ENCODE measurements around the gene ZIC1.

The ZIC1 gene

DNA sequence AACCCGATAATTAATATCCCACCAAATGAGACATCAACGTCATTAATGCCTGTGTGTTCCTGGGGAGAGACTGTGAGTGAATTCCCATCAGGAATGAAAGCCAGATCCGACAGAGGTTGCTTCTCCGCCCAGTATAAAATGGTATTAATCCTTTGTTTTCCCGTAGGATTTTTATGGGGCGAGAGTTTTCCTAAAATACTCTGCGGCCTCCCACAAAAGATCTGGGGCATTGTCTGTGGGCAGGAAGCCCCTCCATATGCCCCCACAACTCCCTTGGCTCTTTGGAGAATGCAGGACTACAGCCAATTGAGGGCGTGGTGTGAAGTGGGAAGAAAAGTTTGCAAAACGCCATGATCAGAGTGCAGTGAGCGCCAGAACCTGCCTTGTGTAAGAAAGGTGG is 29.5 kb upstream of the ZIC1 start:
- H3K4me3 ChIP-seq (ENCODE audit: control insufficient read depth, low read depth, low read length) = no peak overlapping the region
- DNase-seq (ENCODE audit: low read depth) = no peak
- TF ChIP-seq, protein P1, sequence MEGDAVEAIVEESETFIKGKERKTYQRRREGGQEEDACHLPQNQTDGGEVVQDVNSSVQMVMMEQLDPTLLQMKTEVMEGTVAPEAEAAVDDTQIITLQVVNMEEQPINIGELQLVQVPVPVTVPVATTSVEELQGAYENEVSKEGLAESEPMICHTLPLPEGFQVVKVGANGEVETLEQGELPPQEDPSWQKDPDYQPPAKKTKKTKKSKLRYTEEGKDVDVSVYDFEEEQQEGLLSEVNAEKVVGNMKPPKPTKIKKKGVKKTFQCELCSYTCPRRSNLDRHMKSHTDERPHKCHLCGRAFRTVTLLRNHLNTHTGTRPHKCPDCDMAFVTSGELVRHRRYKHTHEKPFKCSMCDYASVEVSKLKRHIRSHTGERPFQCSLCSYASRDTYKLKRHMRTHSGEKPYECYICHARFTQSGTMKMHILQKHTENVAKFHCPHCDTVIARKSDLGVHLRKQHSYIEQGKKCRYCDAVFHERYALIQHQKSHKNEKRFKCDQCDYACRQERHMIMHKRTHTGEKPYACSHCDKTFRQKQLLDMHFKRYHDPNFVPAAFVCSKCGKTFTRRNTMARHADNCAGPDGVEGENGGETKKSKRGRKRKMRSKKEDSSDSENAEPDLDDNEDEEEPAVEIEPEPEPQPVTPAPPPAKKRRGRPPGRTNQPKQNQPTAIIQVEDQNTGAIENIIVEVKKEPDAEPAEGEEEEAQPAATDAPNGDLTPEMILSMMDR (IDR thresholded peaks at IDR 0.05; ENCODE audit: control insufficient read depth, insufficient read depth, low read depth, low read length, missing control alignments) = no peak

DNA sequence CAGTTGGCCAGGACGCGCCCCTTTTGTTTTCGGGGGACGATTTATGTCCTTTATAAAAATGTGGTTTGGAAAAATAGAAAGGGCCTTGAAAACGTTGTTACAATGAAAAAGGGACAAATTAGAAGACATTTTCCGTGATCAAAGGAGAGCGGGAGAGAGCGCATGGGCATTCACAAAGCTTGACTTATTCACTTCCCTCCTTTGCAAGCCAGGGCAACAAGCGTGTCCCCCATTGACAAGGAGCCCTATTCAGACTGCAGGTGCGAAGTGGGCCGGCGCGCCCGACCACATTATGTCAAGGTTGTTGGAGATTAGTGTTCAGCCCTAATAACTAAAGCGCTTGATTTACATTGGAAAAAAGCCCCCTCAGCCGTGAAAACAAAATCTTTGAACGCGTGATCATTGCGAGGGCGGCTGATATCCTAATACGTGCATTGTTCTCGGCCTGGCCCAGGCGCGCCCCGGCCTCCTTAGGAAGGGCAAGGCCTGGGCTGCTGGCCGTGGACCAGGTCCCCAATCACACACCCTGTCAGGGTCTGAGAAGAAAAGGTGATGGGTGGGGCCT is 28.7 kb upstream of the ZIC1 start:
- DNase-seq (ENCODE audit: low read depth) = no peak
- H3K4me3 ChIP-seq (ENCODE audit: control insufficient read depth, low read depth, low read length) = no peak overlapping the region
- TF ChIP-seq, protein P1 (IDR thresholded peaks at IDR 0.05; ENCODE audit: control insufficient read depth, insufficient read depth, low read depth, low read length, missing control alignments) = no peak

DNA sequence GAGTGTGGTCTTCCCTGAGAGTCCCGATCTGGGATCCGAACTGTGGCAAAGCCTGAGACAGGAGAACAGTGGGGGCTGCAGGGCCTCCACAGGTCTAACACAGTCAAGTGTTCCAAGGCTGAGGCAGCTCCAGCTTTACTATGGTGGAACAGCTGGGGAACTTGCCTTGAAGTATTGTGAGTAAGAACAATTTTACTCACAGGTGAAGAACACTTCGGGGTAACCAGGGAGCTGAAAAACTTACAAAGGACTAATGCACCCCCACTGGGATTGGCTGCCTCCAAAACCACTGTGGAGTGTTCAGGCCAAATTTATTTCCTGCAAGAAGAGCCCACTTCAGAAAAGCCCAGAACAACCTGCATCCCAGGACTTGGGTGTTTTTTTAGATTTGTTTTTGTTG is 28.2 kb upstream of the ZIC1 start:
- no peak overlapping the region for H3K4me3 ChIP-seq (ENCODE audit: control insufficient read depth, low read depth, low read length)
- TF ChIP-seq, protein P1 (IDR thresholded peaks at IDR 0.05; ENCODE audit: control insufficient read depth, insufficient read depth, low read depth, low read length, missing control alignments) = no peak
- no peak for DNase-seq (ENCODE audit: low read depth)

DNA sequence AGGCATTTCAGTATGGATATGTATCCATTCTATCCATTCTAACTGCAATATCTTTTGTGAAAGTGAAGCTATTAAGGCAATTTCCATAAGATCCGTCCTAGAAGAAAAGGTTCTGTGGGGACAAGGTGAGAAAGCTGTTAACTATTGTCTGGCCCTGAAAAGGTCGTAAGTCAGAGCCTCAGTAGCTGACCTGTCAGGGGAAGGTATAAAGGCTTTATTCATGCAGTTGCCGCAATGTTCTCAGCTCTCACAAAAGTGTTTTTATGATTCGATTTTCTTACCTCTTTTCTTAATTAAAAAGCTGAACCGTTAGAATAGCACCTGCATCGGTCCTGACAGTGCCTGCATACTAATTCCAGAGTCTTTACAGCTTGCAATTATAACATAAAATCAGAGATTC is 27.6 kb upstream of the ZIC1 start:
- TF ChIP-seq, protein P1 (IDR thresholded peaks at IDR 0.05; ENCODE audit: control insufficient read depth, insufficient read depth, low read depth, low read length, missing control alignments) = no peak
- no peak overlapping the region for H3K4me3 ChIP-seq (ENCODE audit: control insufficient read depth, low read depth, low read length)
- DNase-seq (ENCODE audit: low read depth) = no peak

DNA sequence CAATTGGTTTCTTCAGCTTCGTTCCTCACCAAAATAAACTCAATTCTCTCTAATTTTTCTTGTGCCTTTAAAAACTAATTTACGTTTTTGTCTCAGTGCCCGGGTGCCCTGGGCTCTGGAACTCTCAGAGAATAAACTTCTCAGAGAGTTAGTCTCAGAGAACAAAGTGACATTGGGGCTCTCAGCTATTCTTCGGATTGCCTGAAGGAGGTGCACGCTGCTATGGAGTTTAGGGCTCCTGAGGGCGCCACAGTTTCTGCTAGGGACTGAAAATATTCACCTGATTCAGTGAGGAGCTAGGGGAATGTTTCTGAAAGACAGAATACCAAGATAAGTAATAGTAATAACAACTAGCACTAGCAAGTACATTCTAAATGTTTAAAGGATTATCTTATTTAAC is 25.5 kb upstream of the ZIC1 start:
- TF ChIP-seq, protein P1 (IDR thresholded peaks at IDR 0.05; ENCODE audit: control insufficient read depth, insufficient read depth, low read depth, low read length, missing control alignments) = peak; percentile 47
- no peak for DNase-seq (ENCODE audit: low read depth)

DNA sequence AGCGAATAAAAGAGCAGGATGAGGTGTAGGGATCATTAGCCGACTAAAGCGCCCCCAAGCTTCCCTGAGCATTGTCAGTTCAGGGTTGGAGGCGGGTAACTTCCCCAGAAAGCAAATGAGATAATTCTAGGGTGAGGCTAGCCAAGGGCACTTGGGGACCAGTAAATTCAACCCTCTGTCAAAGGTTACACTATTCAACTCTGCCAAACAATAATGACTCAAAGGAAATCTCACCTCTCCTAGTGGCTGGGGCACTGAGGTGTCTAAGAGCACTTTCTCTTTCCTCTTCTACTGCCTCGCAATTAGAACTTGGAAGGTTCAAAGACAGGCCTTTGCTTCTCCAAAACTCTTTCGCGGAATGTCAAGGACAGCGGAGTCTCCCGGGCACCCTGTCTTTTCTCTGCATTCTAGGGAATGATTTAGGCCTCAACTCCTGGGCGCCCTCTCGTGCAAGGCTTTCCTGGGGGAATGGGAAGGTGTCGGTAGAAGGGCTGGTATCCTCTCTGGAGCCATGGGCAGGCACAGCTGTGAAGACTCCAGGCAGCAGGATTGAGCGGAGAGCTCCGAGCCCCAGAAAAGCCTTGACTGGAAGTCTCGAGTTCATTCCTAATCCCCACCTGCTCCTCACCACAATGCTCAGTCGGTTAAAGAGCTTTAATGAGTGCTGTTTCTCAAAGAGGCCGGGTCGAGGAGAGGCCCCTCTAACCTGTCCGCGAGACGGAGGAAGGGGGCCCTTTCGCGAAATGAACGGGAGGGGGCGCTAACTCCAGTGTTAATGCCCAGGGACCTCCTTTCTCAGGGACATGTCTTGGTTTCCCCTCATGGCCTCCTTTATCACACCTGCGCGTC is 24.7 kb upstream of the ZIC1 start:
- H3K4me3 ChIP-seq (ENCODE audit: control insufficient read depth, low read depth, low read length) = no peak overlapping the region
- TF ChIP-seq, protein P1 (IDR thresholded peaks at IDR 0.05; ENCODE audit: control insufficient read depth, insufficient read depth, low read depth, low read length, missing control alignments) = peak; percentile 28
- no peak for DNase-seq (ENCODE audit: low read depth)

More for the DNA sequence above, 25.5 kb upstream of the ZIC1 start:
- H3K4me3 ChIP-seq (ENCODE audit: control insufficient read depth, low read depth, low read length) = no peak overlapping the region

Measured in AG09309 (cell line).